HG03066 (cell line): ENCODE data around the gene CDH4.

ENCODE experiments used
- ATAC-seq: cut with Tn5 transposase; IDR thresholded peaks from one replicate; pipeline ENCODE4 v1.9.1; 2021; ENCODE audit warnings: low read depth; ENCODE audit not compliant: unreplicated experiment

The CDH4 gene

GRCh38 chr20:61543086-61543485, 291.0 kb downstream of the CDH4 start:
- no peak for ATAC-seq

- no peak for ATAC-seq
These were observed 292.1 kb downstream of the CDH4 start for GRCh38 chr20:61543931-61544745.

- no peak for ATAC-seq
These were observed 293.1 kb downstream of the CDH4 start for GRCh38 chr20:61544910-61545889.

GRCh38 chr20:61546641-61547040, 294.6 kb downstream of the CDH4 start:
- ATAC-seq = no peak

- ATAC-seq = no peak
These were observed 296.0 kb downstream of the CDH4 start for GRCh38 chr20:61548069-61548468.

- no peak for ATAC-seq
These were observed 297.8 kb downstream of the CDH4 start for GRCh38 chr20:61549865-61550264.

- ATAC-seq = no peak
These were observed 299.3 kb downstream of the CDH4 start for GRCh38 chr20:61551401-61551800.

GRCh38 chr20:61554617-61555016, 302.6 kb downstream of the CDH4 start:
- no peak for ATAC-seq

- ATAC-seq = no peak
These were observed 303.5 kb downstream of the CDH4 start for GRCh38 chr20:61555566-61555965.

- ATAC-seq = no peak
These were observed 304.1 kb downstream of the CDH4 start for GRCh38 chr20:61556111-61556510.

- no peak for ATAC-seq
These were observed 304.6 kb downstream of the CDH4 start for GRCh38 chr20:61556673-61557072.

- ATAC-seq = no peak
These were observed 305.6 kb downstream of the CDH4 start for GRCh38 chr20:61557621-61558020.

- no peak for ATAC-seq
These were observed 306.7 kb downstream of the CDH4 start for GRCh38 chr20:61558726-61559125.

GRCh38 chr20:61559706-61560315, 307.8 kb downstream of the CDH4 start:
- no peak for ATAC-seq

GRCh38 chr20:61560361-61560853, 308.3 kb downstream of the CDH4 start:
- no peak for ATAC-seq

- no peak for ATAC-seq
These were observed 309.2 kb downstream of the CDH4 start for GRCh38 chr20:61561111-61561830.

GRCh38 chr20:61562491-61562890, 310.4 kb downstream of the CDH4 start:
- ATAC-seq = no peak

- ATAC-seq = no peak
These were observed 310.9 kb downstream of the CDH4 start for GRCh38 chr20:61562897-61563504.

- no peak for ATAC-seq
These were observed 312.6 kb downstream of the CDH4 start for GRCh38 chr20:61564628-61565027.

- no peak for ATAC-seq
These were observed 313.7 kb downstream of the CDH4 start for GRCh38 chr20:61565791-61566190.
